Heart left ventricle (tissue), 16 donors: ENCODE data around the gene DCDC1. TPM values are rescaled to one million over a fixed set of nuclear protein-coding genes. Genes with fewer than 3 reads are reported as not detected.

Experiments used
- ATAC-seq, 4 donors: fragments of 200-7000 bp; cut with Tn5 transposase; one replicate each; pipeline ENCODE4 v1.9.1; 2020 to 2022; ENCODE audit warnings: moderate library complexity in 4 of 4, mild to moderate bottlenecking in 3 of 4, moderate number of reproducible peaks in 1 of 4
- DNase-seq, 5 donors: peaks; one replicate each; pipeline ENCODE4 v3.0.0-alpha.2; 2020
- H3K27ac ChIP-seq, 12 donors: fragments of 200-600 bp; sonication (generic) in 4 of 12; one replicate each; pipeline versions ENCODE4 v1.5.0 to v1.8.0; 2016 to 2022; ENCODE audit warnings: mild to moderate bottlenecking in 2 of 12
- H3K27me3 ChIP-seq, 9 donors: fragments of 200-600 bp; sonication (generic) in 2 of 9; one replicate each; pipeline versions ENCODE4 v1.5.1 to v1.8.0; 2016 to 2022; ENCODE audit warnings: mild to moderate bottlenecking in 3 of 9
- H3K36me3 ChIP-seq, 9 donors: fragments of 200-600 bp; sonication (generic) in 2 of 9; one replicate each; pipeline versions ENCODE4 v1.5.0 to v1.8.0; 2018 to 2022; ENCODE audit warnings: mild to moderate bottlenecking in 2 of 9
- H3K4me1 ChIP-seq, 12 donors: fragments of 200-600 bp; sonication (generic) in 4 of 12; one replicate each; pipeline versions ENCODE4 v1.5.0 to v1.8.0; 2016 to 2022; ENCODE audit warnings: mild to moderate bottlenecking in 3 of 12
- H3K4me3 ChIP-seq, 12 donors: fragments of 200-600 bp; sonication (generic) in 4 of 12; one replicate each; pipeline versions ENCODE4 v1.5.0 to v1.8.0; 2017 to 2022; ENCODE audit warnings: mild to moderate bottlenecking in 9 of 12, moderate library complexity in 4 of 12
- H3K9me3 ChIP-seq, 12 donors: fragments of 200-600 bp; sonication (generic) in 4 of 12; one replicate each; pipeline versions ENCODE4 v1.5.0 to v1.8.0; 2016 to 2022; ENCODE audit warnings: mild to moderate bottlenecking in 1 of 12
- POLR2A ChIP-seq, 2 donors: fragments of 450-650 bp; IDR thresholded peaks; one replicate each; pipeline ENCODE4 v1.6.1; 2017; ENCODE audit warnings: antibody characterized with exemption in 2 of 2, mild to moderate bottlenecking in 2 of 2, moderate library complexity in 2 of 2
- WGBS, 4 donors: extraction: QIAGEN DNeasy Blood & Tissue Kit in 2 of 4; methylation state at CpG; one replicate each; pipeline versions ENCODE4 v1.1.5 to v1.1.7; 2013 to 2018; 5-methylcytosine and 5-hydroxymethylcytosine counted together
- intact Hi-C, 10 donors: fragments of 100-400 bp; cut with DNase I; formaldehyde crosslinking; loops; one replicate each; pipeline versions ENCODE4 v1.11.1 to v1.14.2; 2022
- polyA plus RNA-seq, 2 donors: library from polyadenylated mRNA; stranded (reverse); fragments of 200-250 nt; gene quantifications; one replicate each; pipeline ENCODE4 v1.2.3, GENCODE V29; 2013
- total RNA-seq, 9 donors: library from RNA; depleted of rRNA in 2 of 9; stranded (reverse); fragments of >200 nt in 2 of 9; fragmentation: NEBNext Ultra II Directional in 3 of 9; extraction: Animal tissue kit (Norgen Biotek cat#: 25700) in 3 of 9; gene quantifications; one replicate each; pipeline versions ENCODE4 v1.1.0 to v1.2.4, GENCODE V29; 2016 to 2023
- TF ChIP-seq, protein P1 (sequence below), 12 donors: fragments of 200-600 bp; sonication (generic) in 4 of 12; IDR thresholded peaks; one replicate each; pipeline versions ENCODE4 v1.5.0 to v1.8.0; 2018 to 2022; ENCODE audit warnings: antibody characterized with exemption in 12 of 12, mild to moderate bottlenecking in 5 of 12
- donor health status: ischemic (EF 13 %, LVEDD 7.1; RV severe dilation, severe dysfunction).
- donor health status: healthy with polysubstance abuse.
- donor health status: DM: no; HTN: yes; CAD: no.
- donor health status: DM: no; HTN: no; CAD: no.
- donor health status: ischemic (EF 25% LVEDD 6.9; RV normal size, moderate dysfunction).
- donor health status: ischemic (EF 25% LVEDD 5.7; RV mildly dilated, moderate dysfunction).
- donor health status: healthy.
- donor health status: DM: yes; HTN: yes; CAD: no.
- donor health status: ischemic (EF 35%, LVEDD 5.7; RV mildly dilated, moderate dysfunction).
- donor health status: nonischemic (EF 11% LVEDD 7.7; RV severe dilation, severe dysfunction).
- donor health status: DM: yes; HTN: yes; CAD: no.
- donor health status: PGD.
- donor health status: ischemic (EF 29% LVEDD 5.4; RV normal size, mild dysfunction).
- donor health status: nonischemic (EF 23%, LVEDD 6.1; RV moderate dilation, normal function).

The DCDC1 gene
- total and polyA plus RNA-seq, 11 donors = 0.07 to 1.0 (median 0.12) TPM; not detected in 7

DNA sequence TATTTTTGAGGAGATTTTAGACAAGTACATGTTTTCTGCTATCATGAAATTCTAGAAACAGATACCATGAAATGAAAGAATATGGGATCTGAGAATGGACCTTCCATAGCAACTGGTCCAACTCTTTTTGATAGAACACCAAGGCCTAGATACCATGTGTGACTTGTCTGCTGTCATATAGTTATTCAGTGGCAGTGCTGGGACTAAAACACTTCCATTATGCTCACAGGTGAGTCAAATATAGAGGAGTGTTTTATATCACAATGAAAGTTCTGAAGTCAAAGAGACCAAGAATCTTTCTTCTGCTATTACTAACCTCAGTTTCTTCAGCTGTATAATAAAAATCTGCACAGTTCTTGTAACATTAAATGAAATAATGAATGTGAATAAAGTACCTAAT, 276.9 kb downstream of the DCDC1 start:
- intact Hi-C loops = no loop called here
- Histone ChIP-seq H3K9me3 (peaks cover 0 to 21% (median 7%) of the 10 kb centered on the region in 12 donors), H3K4me1 (no peaks in the 10 kb centered on the region), H3K27me3 (no peaks in the 10 kb centered on the region), H3K4me3 (no peak overlapping the region), H3K36me3 (no peaks in the 10 kb centered on the region), H3K27ac (no peak overlapping the region)
- no peak for DNase-seq
- no peak for ATAC-seq
- TF ChIP-seq POLR2A (IDR thresholded peaks at IDR 0.05) = no peak
- TF ChIP-seq, protein P1, sequence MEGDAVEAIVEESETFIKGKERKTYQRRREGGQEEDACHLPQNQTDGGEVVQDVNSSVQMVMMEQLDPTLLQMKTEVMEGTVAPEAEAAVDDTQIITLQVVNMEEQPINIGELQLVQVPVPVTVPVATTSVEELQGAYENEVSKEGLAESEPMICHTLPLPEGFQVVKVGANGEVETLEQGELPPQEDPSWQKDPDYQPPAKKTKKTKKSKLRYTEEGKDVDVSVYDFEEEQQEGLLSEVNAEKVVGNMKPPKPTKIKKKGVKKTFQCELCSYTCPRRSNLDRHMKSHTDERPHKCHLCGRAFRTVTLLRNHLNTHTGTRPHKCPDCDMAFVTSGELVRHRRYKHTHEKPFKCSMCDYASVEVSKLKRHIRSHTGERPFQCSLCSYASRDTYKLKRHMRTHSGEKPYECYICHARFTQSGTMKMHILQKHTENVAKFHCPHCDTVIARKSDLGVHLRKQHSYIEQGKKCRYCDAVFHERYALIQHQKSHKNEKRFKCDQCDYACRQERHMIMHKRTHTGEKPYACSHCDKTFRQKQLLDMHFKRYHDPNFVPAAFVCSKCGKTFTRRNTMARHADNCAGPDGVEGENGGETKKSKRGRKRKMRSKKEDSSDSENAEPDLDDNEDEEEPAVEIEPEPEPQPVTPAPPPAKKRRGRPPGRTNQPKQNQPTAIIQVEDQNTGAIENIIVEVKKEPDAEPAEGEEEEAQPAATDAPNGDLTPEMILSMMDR (IDR thresholded peaks at IDR 0.05) = no peak

DNA sequence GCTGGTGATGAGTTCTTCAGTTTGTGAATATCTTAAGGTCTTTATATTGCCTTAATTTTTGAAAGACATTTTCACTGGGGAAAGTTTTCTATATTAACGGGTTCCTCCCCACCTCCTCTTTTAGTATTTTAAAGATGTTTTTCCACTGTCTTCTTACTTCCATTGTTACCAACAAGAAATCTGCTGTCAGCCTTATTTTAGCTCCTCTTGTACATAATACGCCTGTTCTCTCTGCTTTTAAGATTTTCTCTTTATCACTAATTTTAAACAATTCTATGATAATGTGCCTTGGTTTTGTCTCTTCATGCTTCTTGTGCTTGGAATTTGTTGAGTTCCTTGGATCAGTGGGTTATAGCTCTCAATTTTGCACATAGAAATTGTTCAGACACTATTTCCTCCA, 280.4 kb downstream of the DCDC1 start:
- peaks cover 0 to 21% (median 7%) of the 10 kb centered on the region in 12 donors for H3K9me3 ChIP-seq
- H3K4me1 ChIP-seq = no peaks in the 10 kb centered on the region
- DNase-seq (no peak), ATAC-seq (no peak)
- H3K36me3 ChIP-seq = no peaks in the 10 kb centered on the region
- no peaks in the 10 kb centered on the region for H3K27me3 ChIP-seq
- H3K27ac ChIP-seq = no peak overlapping the region
- H3K4me3 ChIP-seq = no peak overlapping the region
- intact Hi-C loops = no loop called here
- TF ChIP-seq, protein P1 (IDR thresholded peaks at IDR 0.05) = no peak
- TF ChIP-seq POLR2A (IDR thresholded peaks at IDR 0.05) = no peak
- WGBS, 4 donors = 81 to 91% (median 89%) methylated on average over 2 of the region's 2 CpGs

DNA sequence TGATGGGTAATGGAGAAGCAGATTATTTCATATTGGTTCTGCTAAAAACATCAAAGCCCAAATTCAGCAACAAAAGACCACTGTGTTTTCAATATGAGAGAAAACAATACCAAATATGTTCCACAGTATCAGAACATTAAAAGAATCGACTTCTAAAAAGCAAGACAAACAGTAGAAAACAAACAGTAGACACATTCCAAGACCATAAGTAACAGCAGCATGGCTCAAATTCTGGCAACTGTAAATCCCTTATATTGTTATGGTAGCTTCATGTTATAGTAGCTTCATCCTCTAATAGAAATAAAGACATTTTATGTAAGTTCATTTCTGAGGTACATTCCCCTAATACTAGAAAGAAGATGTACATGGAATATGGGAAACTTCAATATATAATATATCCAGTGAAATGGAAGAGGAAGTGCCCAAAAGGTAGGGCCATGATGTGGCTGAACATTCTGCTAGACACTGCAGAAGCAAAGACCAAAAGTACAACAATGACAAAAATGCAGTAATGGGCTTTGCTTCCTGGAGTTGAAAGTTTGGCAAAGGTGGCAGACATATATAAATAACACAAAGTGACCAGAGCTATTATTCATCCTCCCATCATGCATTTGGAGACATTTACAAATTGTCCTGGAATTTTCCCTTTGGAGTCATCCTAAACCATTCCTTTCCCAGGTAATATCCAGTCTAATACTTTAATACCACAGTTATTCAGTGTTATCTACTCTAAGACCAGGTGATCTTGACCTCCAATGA, 299.9 kb downstream of the DCDC1 start:
- no peak for ATAC-seq
- no peaks in the 10 kb centered on the region for H3K36me3 ChIP-seq
- no peak for DNase-seq
- H3K4me3 ChIP-seq = no peak overlapping the region
- 52 to 80% (median 63%) methylated on average over 1 of the region's 1 CpG for WGBS, 4 donors
- intact Hi-C loops = no loop called here
- H3K4me1 ChIP-seq = no peaks in the 10 kb centered on the region
- H3K27me3 ChIP-seq = no peaks in the 10 kb centered on the region
- H3K9me3 ChIP-seq = no peaks in the 10 kb centered on the region
- H3K27ac ChIP-seq = no peak overlapping the region
- TF ChIP-seq POLR2A (IDR thresholded peaks at IDR 0.05) = no peak
- TF ChIP-seq, protein P1 (IDR thresholded peaks at IDR 0.05) = no peak

DNA sequence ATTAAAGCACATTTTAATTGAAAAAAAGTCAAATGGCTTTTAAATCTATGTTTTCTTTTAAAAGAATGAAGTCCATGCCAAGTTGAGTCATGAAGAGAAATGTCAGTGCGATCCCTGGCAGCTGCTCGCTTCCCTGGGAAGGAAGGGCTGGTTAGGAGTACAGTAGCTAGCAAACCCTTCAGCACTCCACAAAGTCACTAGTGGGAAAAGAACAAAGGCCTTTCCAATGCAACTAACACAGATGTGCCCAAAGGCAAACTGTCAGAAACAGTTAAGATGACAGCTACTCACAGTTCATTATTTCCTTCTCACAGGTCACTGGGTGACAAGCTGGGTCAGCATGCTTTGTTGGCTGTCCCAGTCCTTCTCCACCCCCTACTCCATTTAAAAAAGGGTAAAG, 308.7 kb downstream of the DCDC1 start:
- Histone ChIP-seq H3K4me1 (no peaks in the 10 kb centered on the region), H3K27me3 (no peaks in the 10 kb centered on the region), H3K36me3 (no peaks in the 10 kb centered on the region), H3K27ac (no peak overlapping the region), H3K4me3 (no peak overlapping the region), H3K9me3 (no peaks in the 10 kb centered on the region)
- WGBS, 4 donors = 42 to 69% (median 51%) methylated on average over 2 of the region's 2 CpGs
- ATAC-seq = no peak
- peak in 1 of 5 donors; percentile 26 for DNase-seq
- intact Hi-C loops = no loop called here
- TF ChIP-seq, protein P1 (IDR thresholded peaks at IDR 0.05) = no peak
- TF ChIP-seq POLR2A (IDR thresholded peaks at IDR 0.05) = no peak
